ENCODE results near the gene ARMH2. TPM values are rescaled to one million over a fixed set of nuclear protein-coding genes. Genes with fewer than 3 reads are reported as not detected.
A peak's percentile ranks its signal among the peaks of the same experiment; 100 is the strongest.

The ARMH2 gene
- total and polyA plus RNA-seq, 7 experiments from 2014 or later, result 0.70 to 9.4 (median 3.8) TPM; not detected in 1

DNA sequence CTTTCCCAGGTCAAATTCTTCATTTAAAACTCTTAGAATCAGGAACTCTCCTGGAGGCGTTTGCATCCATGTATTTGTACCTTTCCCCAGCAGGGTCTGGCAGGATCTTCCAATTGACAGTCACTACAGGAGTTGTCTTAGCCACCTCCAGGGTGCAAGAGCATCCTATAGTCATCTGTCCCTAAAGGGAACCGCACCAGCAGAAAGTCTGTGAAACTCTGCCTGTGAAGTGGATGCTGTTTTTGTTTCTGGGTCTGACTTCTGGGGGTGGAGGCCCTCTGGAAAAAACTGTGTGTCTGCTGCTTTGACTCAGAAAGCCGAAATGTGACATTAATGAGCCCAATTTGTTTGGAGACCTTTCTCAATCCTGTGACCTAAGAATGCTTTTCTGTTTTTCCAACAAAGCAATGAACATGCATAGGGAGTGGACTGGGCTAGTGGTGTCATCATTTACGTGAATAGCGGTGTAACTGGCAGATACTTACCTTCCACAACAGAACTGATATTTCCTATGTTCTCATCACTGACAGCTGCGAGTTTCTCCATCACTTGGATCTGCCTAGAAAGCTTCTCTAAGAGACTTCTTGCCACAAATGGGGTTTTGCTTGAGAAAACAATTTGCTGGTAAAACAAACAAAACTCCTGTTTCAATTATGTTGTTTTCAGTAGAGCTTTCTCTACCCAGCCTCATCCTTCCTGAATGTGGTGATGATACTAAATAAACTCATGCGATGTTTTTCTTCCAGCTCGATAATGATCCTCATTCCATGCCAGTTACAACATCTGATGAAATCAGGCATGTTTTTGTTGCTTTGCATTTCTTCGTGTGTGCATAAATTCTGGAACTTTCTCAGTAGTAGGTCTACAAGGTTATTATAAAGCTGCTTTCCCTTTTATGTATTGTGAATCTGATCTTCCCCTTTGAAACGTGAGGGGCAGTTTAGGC is 33.3 kb upstream of the ARMH2 start:
- CTCF ChIA-PET, result interaction anchor here (0.6 to 0.9 kb wide), 3 partner anchors 19 to 759 kb away, joined by 3 read pairs; no protein-coding TSS in a partner anchor
- no peak for ATAC-seq

GRCh38 chr6:24829657-24830056 is 30.9 kb upstream of the ARMH2 start:
- no peak for DNase-seq
- Mint-ChIP-seq H3K36me3 (peaks cover 9 to 77% (median 57%) of the 10 kb centered on the region in 5 donors), H3K4me3 (peak overlapping the region in 1 of 10 donors; percentile 21), H3K4me1 (peaks cover 7 to 68% (median 46%) of the 10 kb centered on the region in 7 donors), H3K27me3 (no peaks in the 10 kb centered on the region), H3K27ac (peak overlapping the region in 7 of 9 donors; percentile 28 to 85 (median 74)), H3K9me3 (peaks cover 0 to 22% (median 0%) of the 10 kb centered on the region in 11 donors)
- intact Hi-C loops (cut with micrococcal nuclease), result no loop called here
- Histone ChIP-seq H3K9me3 (ENCODE audit: control insufficient read depth in 2 of 3, low read length in 3 of 3) (no peaks in the 10 kb centered on the region), H3K4me3 (ENCODE audit: low read length) (no peak overlapping the region), H3K4me1 (ENCODE audit: control insufficient read depth in 2 of 2, insufficient read depth in 2 of 2, low read length in 2 of 2) (no peaks in the 10 kb centered on the region), H3K27me3 (ENCODE audit: control insufficient read depth in 2 of 2, insufficient read depth in 2 of 2, low read length in 2 of 2) (no peaks in the 10 kb centered on the region), H3K27ac (ENCODE audit: low read depth, low read length) (no peak overlapping the region), H3K36me3 (ENCODE audit: control insufficient read depth in 2 of 3, insufficient read depth in 3 of 3, low read length in 3 of 3) (peaks cover 53 to 100% (median 74%) of the 10 kb centered on the region in 3 experiments)
- ChIA-PET CTCF (interaction anchor here (0.6 to 1.2 kb wide), 2 partner anchors 39 to 188 kb away, joined by 4 to 6 read pairs; no protein-coding TSS in a partner anchor), POLR2A (interaction anchor here (0.7 to 2.7 kb wide), 4 partner anchors 11 to 86 kb away, joined by 3 to 6 read pairs (median 4); no protein-coding TSS in a partner anchor)
- ATAC-seq, result no peak

More for the DNA sequence above, 33.3 kb upstream of the ARMH2 start:
- Histone ChIP-seq H3K4me1 (ENCODE audit: control insufficient read depth in 2 of 2, insufficient read depth in 2 of 2, low read length in 2 of 2) (no peaks in the 10 kb centered on the region), H3K4me3 (ENCODE audit: low read length) (no peak overlapping the region), H3K36me3 (ENCODE audit: control insufficient read depth in 2 of 3, insufficient read depth in 3 of 3, low read length in 3 of 3) (peaks cover 57 to 88% (median 61%) of the 10 kb centered on the region in 3 experiments), H3K9me3 (ENCODE audit: control insufficient read depth in 2 of 3, low read length in 3 of 3) (no peaks in the 10 kb centered on the region), H3K27me3 (ENCODE audit: control insufficient read depth in 2 of 2, insufficient read depth in 2 of 2, low read length in 2 of 2) (no peaks in the 10 kb centered on the region), H3K27ac (ENCODE audit: low read depth, low read length) (no peak overlapping the region)
- no peak for DNase-seq
- peak overlapping the region; percentile 38 to 90 (median 81) for H3K27ac Mint-ChIP-seq
- H3K27me3 Mint-ChIP-seq, result no peaks in the 10 kb centered on the region
- H3K4me1 Mint-ChIP-seq, result peaks cover 7 to 71% (median 60%) of the 10 kb centered on the region in 7 donors
- POLR2A ChIA-PET, result interaction anchor here (1.0 to 1.8 kb wide), 5 partner anchors 9 to 177 kb away, joined by 3 to 4 read pairs (median 4); partner anchors contain the start of gene C6orf62
- intact Hi-C loops (cut with micrococcal nuclease), result no loop called here
- H3K36me3 Mint-ChIP-seq, result peaks cover 9 to 84% (median 67%) of the 10 kb centered on the region in 5 donors
- peaks cover 0 to 21% (median 0%) of the 10 kb centered on the region in 11 donors for H3K9me3 Mint-ChIP-seq
- peak overlapping the region in 1 of 10 donors; percentile 51 for H3K4me3 Mint-ChIP-seq

DNA sequence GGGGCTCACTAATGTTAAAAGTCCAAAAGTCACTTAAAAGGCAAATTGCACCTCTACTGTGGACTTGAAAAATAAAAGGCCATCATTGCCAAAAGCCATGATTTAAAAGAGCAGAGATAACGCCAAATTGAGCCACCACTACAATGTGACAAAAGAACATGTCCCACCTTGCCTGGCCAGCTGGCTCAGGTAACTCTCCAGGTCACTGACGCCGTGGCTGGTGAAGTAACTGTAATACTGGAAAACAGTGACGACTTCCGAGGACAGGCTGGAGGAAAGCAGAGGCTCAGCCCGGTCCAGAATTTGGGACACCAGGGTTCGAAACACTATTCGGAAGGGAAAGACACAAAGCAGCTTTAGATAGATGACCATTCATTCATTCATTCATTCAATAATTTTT is 29.3 kb upstream of the ARMH2 start:
- CTCF ChIA-PET, result interaction anchor here (0.6 to 1.3 kb wide), 2 partner anchors 157 to 190 kb away, joined by 3 to 4 read pairs; no protein-coding TSS in a partner anchor
- Histone ChIP-seq H3K4me1 (ENCODE audit: control insufficient read depth in 2 of 2, insufficient read depth in 2 of 2, low read length in 2 of 2) (no peaks in the 10 kb centered on the region), H3K27me3 (ENCODE audit: control insufficient read depth in 2 of 2, insufficient read depth in 2 of 2, low read length in 2 of 2) (no peaks in the 10 kb centered on the region), H3K36me3 (ENCODE audit: control insufficient read depth in 2 of 3, insufficient read depth in 3 of 3, low read length in 3 of 3) (peaks cover 61 to 100% (median 74%) of the 10 kb centered on the region in 3 experiments), H3K4me3 (ENCODE audit: low read length) (no peak overlapping the region), H3K27ac (ENCODE audit: low read depth, low read length) (peak overlapping the region; percentile 17), H3K9me3 (ENCODE audit: control insufficient read depth in 2 of 3, low read length in 3 of 3) (no peaks in the 10 kb centered on the region)
- Mint-ChIP-seq H3K9me3 (peaks cover 0 to 20% (median 0%) of the 10 kb centered on the region in 11 donors), H3K27ac (peak overlapping the region in 8 of 9 donors; percentile 23 to 81 (median 74)), H3K27me3 (no peaks in the 10 kb centered on the region), H3K4me3 (peak overlapping the region in 3 of 10 donors; percentile 32 to 36 (median 32)), H3K36me3 (peaks cover 16 to 72% (median 60%) of the 10 kb centered on the region in 5 donors), H3K4me1 (peaks cover 5 to 55% (median 41%) of the 10 kb centered on the region in 7 donors)
- no peak for ATAC-seq
- POLR2A ChIA-PET, result no interaction called here
- DNase-seq, result no peak
- intact Hi-C loops (cut with micrococcal nuclease), result no loop called here

DNA sequence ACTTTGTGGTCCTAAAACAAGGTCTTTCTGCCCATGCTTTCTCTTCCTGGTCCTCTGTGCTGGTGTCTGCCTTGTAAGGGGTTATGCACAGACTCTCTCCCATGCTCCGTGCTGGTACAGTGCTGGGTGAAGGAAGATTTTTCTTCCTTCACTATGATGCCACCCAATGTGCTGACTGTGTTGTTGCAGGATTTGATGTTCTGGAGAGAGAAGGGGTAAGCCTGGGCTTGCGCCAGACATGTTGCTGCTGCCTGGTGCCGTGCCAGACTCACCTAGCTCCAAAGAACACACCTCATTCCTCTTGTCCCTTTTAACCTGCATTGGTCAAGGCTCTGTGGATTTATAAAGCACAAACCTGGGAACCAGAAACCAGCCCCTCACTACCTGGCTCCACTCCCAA is 28.4 kb upstream of the ARMH2 start:
- no peaks in the 10 kb centered on the region for H3K9me3 ChIP-seq (ENCODE audit: control insufficient read depth in 2 of 3, low read length in 3 of 3)
- Mint-ChIP-seq H3K4me3 (peak overlapping the region in 4 of 10 donors; percentile 32 to 68 (median 34)), H3K9me3 (peaks cover 0 to 20% (median 0%) of the 10 kb centered on the region in 11 donors), H3K27ac (peak overlapping the region in 8 of 9 donors; percentile 23 to 89 (median 76)), H3K27me3 (no peaks in the 10 kb centered on the region), H3K36me3 (peaks cover 16 to 64% (median 56%) of the 10 kb centered on the region in 5 donors), H3K4me1 (peaks cover 2 to 50% (median 37%) of the 10 kb centered on the region in 7 donors)
- no peak for ATAC-seq
- no peak for DNase-seq
- no peaks in the 10 kb centered on the region for H3K27me3 ChIP-seq (ENCODE audit: control insufficient read depth in 2 of 2, insufficient read depth in 2 of 2, low read length in 2 of 2)
- intact Hi-C loops (cut with micrococcal nuclease), result no loop called here
- POLR2A ChIA-PET, result no interaction called here
- H3K4me3 ChIP-seq (ENCODE audit: low read length), result no peak overlapping the region
- H3K4me1 ChIP-seq (ENCODE audit: control insufficient read depth in 2 of 2, insufficient read depth in 2 of 2, low read length in 2 of 2), result no peaks in the 10 kb centered on the region
- CTCF ChIA-PET, result no interaction called here
- H3K27ac ChIP-seq (ENCODE audit: low read depth, low read length), result peak overlapping the region; percentile 17
- H3K36me3 ChIP-seq (ENCODE audit: control insufficient read depth in 2 of 3, insufficient read depth in 3 of 3, low read length in 3 of 3), result peaks cover 57 to 100% (median 69%) of the 10 kb centered on the region in 3 experiments

- Histone ChIP-seq H3K27me3 (ENCODE audit: control insufficient read depth in 2 of 2, insufficient read depth in 2 of 2, low read length in 2 of 2) (no peaks in the 10 kb centered on the region), H3K36me3 (ENCODE audit: control insufficient read depth in 2 of 3, insufficient read depth in 3 of 3, low read length in 3 of 3) (peaks cover 54 to 95% (median 62%) of the 10 kb centered on the region in 3 experiments), H3K9me3 (ENCODE audit: control insufficient read depth in 2 of 3, low read length in 3 of 3) (no peaks in the 10 kb centered on the region), H3K27ac (ENCODE audit: low read depth, low read length) (peak overlapping the region; percentile 34), H3K4me1 (ENCODE audit: control insufficient read depth in 2 of 2, insufficient read depth in 2 of 2, low read length in 2 of 2) (no peaks in the 10 kb centered on the region), H3K4me3 (ENCODE audit: low read length) (no peak overlapping the region)
- ATAC-seq, result no peak
- Mint-ChIP-seq H3K36me3 (peaks cover 16 to 59% (median 54%) of the 10 kb centered on the region in 5 donors), H3K9me3 (peaks cover 0 to 8% (median 0%) of the 10 kb centered on the region in 11 donors), H3K4me1 (peaks cover 2 to 50% (median 32%) of the 10 kb centered on the region in 7 donors), H3K27me3 (no peaks in the 10 kb centered on the region), H3K27ac (peak overlapping the region in 7 of 9 donors; percentile 20 to 83 (median 76)), H3K4me3 (peak overlapping the region in 1 of 10 donors; percentile 14)
- intact Hi-C loops (cut with micrococcal nuclease), result no loop called here
- DNase-seq, result no peak
- POLR2A ChIA-PET, result interaction anchor here (0.6 kb wide), 2 partner anchors 17 to 25 kb away, joined by 3 read pairs; no protein-coding TSS in a partner anchor
- CTCF ChIA-PET, result no interaction called here
Measured at GRCh38 chr6:24825130-24825630, 26.5 kb upstream of the ARMH2 start.
